Bronchial epithelial cell (primary cell): ENCODE measurements around the gene NKX1-1. TPM values are rescaled to one million over a fixed set of nuclear protein-coding genes. Genes with fewer than 3 reads are reported as not detected.

Source experiments
- DNase-seq: peaks from one replicate; pipeline ENCODE4 v3.0.0-alpha.2; 2010; ENCODE audit warnings: low read depth
- FAIRE-seq: peaks from 2 replicates; lab custom pipeline; 2011; peaks lifted over from hg19 to GRCh38; lab: Jason Lieb, UNC
- H3K27me3 ChIP-seq: 2 replicates; pipeline ENCODE4 v1.5.1; 2011; ENCODE audit warnings: low read length; ENCODE audit not compliant: control insufficient read depth, insufficient read depth
- H3K36me3 ChIP-seq: 2 replicates; pipeline ENCODE4 v1.5.1; 2011; ENCODE audit warnings: low read length; ENCODE audit not compliant: control insufficient read depth, insufficient read depth
- H3K4me3 ChIP-seq: 2 replicates; pipeline ENCODE4 v1.5.1; 2011; ENCODE audit warnings: mild to moderate bottlenecking, low read depth, low read length, control low read depth
- CTCF ChIP-seq: IDR thresholded peaks from 2 replicates; pipeline ENCODE4 v1.5.1; 2011; ENCODE audit warnings: mild to moderate bottlenecking, moderate library complexity, low read length, control low read depth, inconsistent platforms; ENCODE audit not compliant: insufficient read depth, severe bottlenecking
- total RNA-seq: library from RNA; depleted of rRNA; stranded (reverse); fragments of >200 nt; gene quantifications from 2 replicates; pipeline ENCODE4 v1.2.1, GENCODE V29; 2014

The NKX1-1 gene
- total RNA-seq, 1 donor from 2014 or later: not detected

- H3K27me3 ChIP-seq: peaks cover 34% of the 10 kb centered on the region
- H3K36me3 ChIP-seq: no peaks in the 10 kb centered on the region
- FAIRE-seq (no peak), DNase-seq (no peak)
- H3K4me3 ChIP-seq: no peak overlapping the region
- no peak for TF ChIP-seq CTCF
These were observed 877 bp upstream of the NKX1-1 start for GRCh38 chr4:1406981-1407656.

GRCh38 chr4:1405636-1406393 is 427 bp downstream of the NKX1-1 start:
- Histone ChIP-seq H3K4me3 (no peak overlapping the region), H3K27me3 (peaks cover 43% of the 10 kb centered on the region), H3K36me3 (no peaks in the 10 kb centered on the region)
- no peak for FAIRE-seq
- no peak for DNase-seq
- TF ChIP-seq CTCF: no peak

- H3K36me3 ChIP-seq: no peaks in the 10 kb centered on the region
- TF ChIP-seq CTCF: no peak
- FAIRE-seq (no peak), DNase-seq (no peak)
- no peak overlapping the region for H3K4me3 ChIP-seq
- peaks cover 44% of the 10 kb centered on the region for H3K27me3 ChIP-seq
These were observed 997 bp downstream of the NKX1-1 start for GRCh38 chr4:1405254-1405635.

- peaks cover 44% of the 10 kb centered on the region for H3K27me3 ChIP-seq
- FAIRE-seq (no peak), DNase-seq (no peak)
- no peak for TF ChIP-seq CTCF
- H3K4me3 ChIP-seq: no peak overlapping the region
- no peaks in the 10 kb centered on the region for H3K36me3 ChIP-seq
These were observed 1.5 kb downstream of the NKX1-1 start for GRCh38 chr4:1404573-1405253.

- no peaks in the 10 kb centered on the region for H3K36me3 ChIP-seq
- no peak for TF ChIP-seq CTCF
- no peak overlapping the region for H3K4me3 ChIP-seq
- FAIRE-seq (no peak), DNase-seq (no peak)
- H3K27me3 ChIP-seq: peaks cover 43% of the 10 kb centered on the region
These were observed 2.4 kb downstream of the NKX1-1 start for GRCh38 chr4:1403591-1404572.
